Measurements from ENCODE around the gene SYK.
"Not testable (repeated sequence)": the region's sequence is repeated elsewhere in the genome, so short reads cannot be mapped to it uniquely, and the experiment has no call there.

SYK gene

GRCh38 chr9:90801241-90801972 lies at the start of gene SYK:
Gene SYK (plus strand): TSS chr9:90801819. CDS start chr9:90843899, 42,080 bp downstream.
- DNase-seq: no peak

GRCh38 chr9:90755514-90756371 lies 45.9 kb upstream of the SYK start:
- DNase-seq: peak; percentile 15

- DNase-seq: not testable (repeated sequence)
These were observed 41.0 kb upstream of the SYK start for GRCh38 chr9:90760577-90760976.

- no peak for DNase-seq
These were observed 34.9 kb upstream of the SYK start for GRCh38 chr9:90766731-90767130.

- DNase-seq: no peak
These were observed 34.0 kb upstream of the SYK start for GRCh38 chr9:90767523-90768100.

- DNase-seq: no peak
These were observed 31.4 kb upstream of the SYK start for GRCh38 chr9:90770182-90770738.

- DNase-seq: no peak
These were observed 30.7 kb upstream of the SYK start for GRCh38 chr9:90770927-90771326.

GRCh38 chr9:90772386-90772785 lies 29.2 kb upstream of the SYK start:
- no peak for DNase-seq

GRCh38 chr9:90773617-90774016 lies 28.0 kb upstream of the SYK start:
- no peak for DNase-seq

- DNase-seq: no peak
These were observed 27.5 kb upstream of the SYK start for GRCh38 chr9:90774071-90774470.

- DNase-seq: no peak
These were observed 26.9 kb upstream of the SYK start for GRCh38 chr9:90774682-90775081.

- DNase-seq: no peak
These were observed 26.0 kb upstream of the SYK start for GRCh38 chr9:90775657-90776056.

GRCh38 chr9:90778746-90779145 lies 22.9 kb upstream of the SYK start:
- no peak for DNase-seq

- no peak for DNase-seq
These were observed 18.1 kb upstream of the SYK start for GRCh38 chr9:90783552-90783951.

- no peak for DNase-seq
These were observed 17.7 kb upstream of the SYK start for GRCh38 chr9:90783964-90784363.

GRCh38 chr9:90787771-90788460 lies 13.7 kb upstream of the SYK start:
- DNase-seq: no peak

- not testable (repeated sequence) for DNase-seq
These were observed 13.1 kb upstream of the SYK start for GRCh38 chr9:90788527-90788926.

- DNase-seq: no peak
These were observed 12.2 kb upstream of the SYK start for GRCh38 chr9:90789408-90789807.

GRCh38 chr9:90789862-90790261 lies 11.8 kb upstream of the SYK start:
- DNase-seq: no peak

GRCh38 chr9:90793024-90793423 lies 8.6 kb upstream of the SYK start:
- not testable (repeated sequence) for DNase-seq

- no peak for DNase-seq
These were observed 7.9 kb upstream of the SYK start for GRCh38 chr9:90793729-90794128.

GRCh38 chr9:90795084-90795483 lies 6.5 kb upstream of the SYK start:
- no peak for DNase-seq

- DNase-seq: no peak
These were observed 5.7 kb upstream of the SYK start for GRCh38 chr9:90795871-90796317.
